Transverse colon (tissue), 4 donors: Measurements from ENCODE around the gene WWOX.

ENCODE experiments used
- EP300 ChIP-seq: sonication (generic); formaldehyde crosslinking; IDR thresholded peaks from one replicate; pipeline ENCODE4 v1.6.1; 2017; ENCODE audit warnings: antibody characterized with exemption, low read depth
- POLR2AphosphoS5 ChIP-seq, 3 donors: sonication (generic); formaldehyde crosslinking; IDR thresholded peaks; one replicate each; pipeline ENCODE4 v1.6.1; 2016; ENCODE audit warnings: antibody characterized with exemption in 3 of 3
- TF ChIP-seq, protein P1 (sequence below), 5 experiments: fragments of 200-600 bp in 3 of 5; fragments of 450-650 bp in 2 of 5; sonication (generic) in 3 of 5; IDR thresholded peaks; 1 replicate in 2 of 5; 2 replicates in 3 of 5; pipeline ENCODE4 v1.5.1; 2016 to 2017; ENCODE audit warnings: antibody characterized with exemption in 5 of 5, inconsistent platforms in 3 of 5, mild to moderate bottlenecking in 2 of 5, moderate library complexity in 1 of 5

DNA sequence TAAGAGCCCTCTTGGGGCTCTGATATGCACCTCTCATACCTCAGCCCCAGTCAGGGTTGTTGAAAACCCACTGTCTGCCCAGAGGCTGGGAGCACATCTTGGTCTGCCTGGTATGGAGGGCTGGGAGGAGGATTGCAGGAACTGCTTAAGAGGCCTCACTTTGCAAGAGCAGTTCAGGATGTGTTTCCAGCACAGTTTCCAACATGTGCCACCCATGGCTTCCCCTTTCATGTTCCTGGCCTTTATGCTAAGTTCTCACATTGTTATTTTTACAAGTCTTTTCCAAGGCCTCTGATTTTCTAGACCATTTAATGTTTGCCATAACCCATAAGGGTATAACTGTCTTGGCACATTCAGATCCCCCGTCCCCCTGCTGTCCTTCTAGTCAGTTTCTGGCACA is 155.4 kb downstream of the WWOX start:
- TF ChIP-seq POLR2AphosphoS5 (IDR thresholded peaks at IDR 0.05) (no peak), EP300 (no peak)
- TF ChIP-seq, protein P1, sequence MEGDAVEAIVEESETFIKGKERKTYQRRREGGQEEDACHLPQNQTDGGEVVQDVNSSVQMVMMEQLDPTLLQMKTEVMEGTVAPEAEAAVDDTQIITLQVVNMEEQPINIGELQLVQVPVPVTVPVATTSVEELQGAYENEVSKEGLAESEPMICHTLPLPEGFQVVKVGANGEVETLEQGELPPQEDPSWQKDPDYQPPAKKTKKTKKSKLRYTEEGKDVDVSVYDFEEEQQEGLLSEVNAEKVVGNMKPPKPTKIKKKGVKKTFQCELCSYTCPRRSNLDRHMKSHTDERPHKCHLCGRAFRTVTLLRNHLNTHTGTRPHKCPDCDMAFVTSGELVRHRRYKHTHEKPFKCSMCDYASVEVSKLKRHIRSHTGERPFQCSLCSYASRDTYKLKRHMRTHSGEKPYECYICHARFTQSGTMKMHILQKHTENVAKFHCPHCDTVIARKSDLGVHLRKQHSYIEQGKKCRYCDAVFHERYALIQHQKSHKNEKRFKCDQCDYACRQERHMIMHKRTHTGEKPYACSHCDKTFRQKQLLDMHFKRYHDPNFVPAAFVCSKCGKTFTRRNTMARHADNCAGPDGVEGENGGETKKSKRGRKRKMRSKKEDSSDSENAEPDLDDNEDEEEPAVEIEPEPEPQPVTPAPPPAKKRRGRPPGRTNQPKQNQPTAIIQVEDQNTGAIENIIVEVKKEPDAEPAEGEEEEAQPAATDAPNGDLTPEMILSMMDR (IDR thresholded peaks at IDR 0.05), result no peak
